WI38 (cell line): Measurements from ENCODE around the gene EPM2A.
"Not testable (repeated sequence)": the region's sequence is repeated elsewhere in the genome, so short reads cannot be mapped to it uniquely, and the experiment has no call there.

Experiments
- H3K4me3 ChIP-seq: 2 replicates; pipeline ENCODE4 v1.5.1; 2011; ENCODE audit warnings: low read depth, mild to moderate bottlenecking, control low read depth, low read length
- CTCF ChIP-seq: IDR thresholded peaks from 2 replicates; pipeline ENCODE4 v1.5.1; 2012; ENCODE audit warnings: low read depth, mild to moderate bottlenecking, control low read depth, low read length

The EPM2A gene

DNA sequence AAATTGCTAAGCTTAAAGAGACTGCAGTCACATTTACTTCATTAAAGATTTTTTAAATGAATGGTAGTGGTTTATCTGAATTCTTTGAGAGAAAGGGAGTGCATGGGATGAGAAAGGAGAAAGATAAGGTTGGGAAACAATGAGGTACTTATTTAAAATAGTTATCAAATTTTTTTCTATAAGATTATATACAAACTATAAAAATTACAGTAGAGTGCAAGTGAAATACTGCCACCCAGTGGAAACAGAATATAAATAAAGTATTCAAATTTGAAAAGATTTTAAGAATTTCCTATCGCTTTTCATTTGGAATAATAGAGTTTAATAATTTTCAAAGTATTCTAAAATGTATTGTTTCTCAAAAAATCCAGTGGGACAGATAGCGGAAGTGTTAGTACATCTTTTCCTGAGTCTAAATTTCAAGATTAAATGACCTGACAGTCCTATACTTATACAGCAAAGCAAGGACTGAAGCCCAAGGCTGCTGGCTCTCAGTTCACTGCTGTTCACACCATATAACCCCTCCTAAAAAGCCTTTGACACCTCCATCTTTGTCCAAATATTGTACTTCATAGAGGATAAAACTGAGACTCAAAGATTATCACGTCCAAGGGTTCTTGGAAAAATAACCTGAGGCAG lies 31.1 kb downstream of the EPM2A start:
- no peak overlapping the region for H3K4me3 ChIP-seq
- TF ChIP-seq CTCF, result peak; percentile 19; the same call in 1 of the 2 replicates

DNA sequence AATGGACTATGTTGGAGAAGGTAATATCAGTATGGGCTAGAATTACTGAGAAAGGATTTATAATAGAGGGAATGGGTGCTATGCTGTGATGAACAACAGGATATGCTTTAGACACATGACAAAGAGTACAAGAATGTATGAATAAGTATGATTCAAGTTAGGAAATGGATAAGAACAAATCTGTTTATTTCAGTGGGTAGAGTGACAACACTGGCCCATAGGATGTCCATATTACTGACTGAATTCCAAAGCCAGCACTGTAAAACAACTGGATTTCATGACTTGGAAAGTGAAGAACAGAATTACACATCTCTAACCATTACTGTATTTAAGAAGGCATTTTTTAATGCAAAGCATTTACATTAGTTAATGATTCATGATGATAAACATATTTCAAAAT lies 35.9 kb downstream of the EPM2A start:
- no peak for TF ChIP-seq CTCF
- H3K4me3 ChIP-seq, result no peak overlapping the region

DNA sequence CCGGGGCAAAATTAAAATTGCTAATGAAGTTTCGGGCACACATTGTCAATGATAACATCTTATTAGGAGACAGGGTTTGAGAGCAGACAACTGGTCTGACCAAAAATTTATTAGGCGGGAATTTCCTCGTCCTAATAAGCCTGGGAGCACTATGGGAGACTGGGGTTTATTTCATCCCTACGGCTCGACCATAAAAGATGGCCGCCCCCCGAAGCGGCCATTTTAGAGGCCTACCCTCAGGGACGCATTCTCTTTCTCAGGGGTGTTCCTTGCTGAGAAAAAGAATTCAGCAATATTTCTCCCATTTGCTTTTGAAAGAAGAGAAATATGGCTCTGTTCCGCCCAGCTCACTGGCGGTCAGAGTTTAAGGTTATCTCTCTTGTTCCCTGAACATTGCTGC lies 37.9 kb downstream of the EPM2A start:
- not testable (repeated sequence) for H3K4me3 ChIP-seq

- no peak for TF ChIP-seq CTCF
- no peak overlapping the region for H3K4me3 ChIP-seq
These were observed 41.1 kb downstream of the EPM2A start for GRCh38 chr6:145694083-145694737.

GRCh38 chr6:145690969-145691368 lies 44.4 kb downstream of the EPM2A start:
- no peak for TF ChIP-seq CTCF
- H3K4me3 ChIP-seq, result no peak overlapping the region

- no peak for TF ChIP-seq CTCF
- no peak overlapping the region for H3K4me3 ChIP-seq
These were observed 45.8 kb downstream of the EPM2A start for GRCh38 chr6:145689529-145689928.

GRCh38 chr6:145688493-145688905 lies 46.8 kb downstream of the EPM2A start:
- TF ChIP-seq CTCF, result no peak
- no peak overlapping the region for H3K4me3 ChIP-seq

GRCh38 chr6:145685932-145686331 lies 49.4 kb downstream of the EPM2A start:
- no peak overlapping the region for H3K4me3 ChIP-seq
- no peak for TF ChIP-seq CTCF
